Natural killer cell (primary cell): Measurements from ENCODE around the gene MAML3. TPM values are rescaled to one million over a fixed set of nuclear protein-coding genes. Genes with fewer than 3 reads are reported as not detected.

Source experiments
- ATAC-seq, 3 donors: fragments of 150-1000 bp in 2 of 3; fragments of 200-7000 bp in 1 of 3; cut with Tn5 transposase; 1 replicate in 1 of 3; 2 replicates in 2 of 3; pipeline ENCODE4 v1.10.0; 2021; ENCODE audit warnings: mild to moderate bottlenecking in 2 of 3, moderate library complexity in 2 of 3
- DNase-seq, 2 donors: peaks; one replicate each; pipeline versions ENCODE4 v3.0.0 to v3.0.0-alpha.2; 2013 to 2021; ENCODE audit warnings: mixed read lengths in 1 of 2
- H3K27ac ChIP-seq: one replicate; pipeline ENCODE4 v1.5.1; 2013; ENCODE audit warnings: mild to moderate bottlenecking, low read length
- H3K27me3 ChIP-seq: one replicate; pipeline ENCODE4 v1.6.1; 2013; ENCODE audit warnings: low read length; ENCODE audit not compliant: control insufficient read depth, insufficient read depth
- H3K36me3 ChIP-seq: one replicate; pipeline ENCODE4 v1.6.1; 2013; ENCODE audit warnings: low read length; ENCODE audit not compliant: control insufficient read depth, insufficient read depth
- H3K4me1 ChIP-seq: one replicate; pipeline ENCODE4 v1.6.1; 2013; ENCODE audit warnings: low read length; ENCODE audit not compliant: control insufficient read depth, insufficient read depth
- H3K4me3 ChIP-seq: one replicate; pipeline ENCODE4 v1.5.1; 2013; ENCODE audit warnings: low read length
- H3K9me3 ChIP-seq: one replicate; pipeline ENCODE4 v1.6.1; 2013; ENCODE audit warnings: low read length; ENCODE audit not compliant: control insufficient read depth, insufficient read depth
- H3K27ac Mint-ChIP-seq, 2 donors: one replicate each; pipeline ENCODE4 v1.8.0; 2022; ENCODE audit warnings: mild to moderate bottlenecking in 2 of 2, mixed read lengths in 2 of 2, moderate library complexity in 1 of 2
- H3K27me3 Mint-ChIP-seq, 2 donors: one replicate each; pipeline ENCODE4 v1.8.0; 2022; ENCODE audit warnings: low read depth in 2 of 2, mixed read lengths in 2 of 2
- H3K36me3 Mint-ChIP-seq: one replicate; pipeline ENCODE4 v1.8.0; 2022; ENCODE audit warnings: mixed read lengths
- H3K4me1 Mint-ChIP-seq, 2 donors: one replicate each; pipeline ENCODE4 v1.8.0; 2022; ENCODE audit warnings: mixed read lengths in 2 of 2
- H3K4me3 Mint-ChIP-seq: one replicate; pipeline ENCODE4 v1.8.0; 2022; ENCODE audit warnings: mild to moderate bottlenecking, moderate library complexity, mixed read lengths
- H3K9me3 Mint-ChIP-seq, 2 donors: one replicate each; pipeline ENCODE4 v1.8.0; 2022; ENCODE audit warnings: mixed read lengths in 2 of 2
- CTCF ChIP-seq: fragments of 200-600 bp; IDR thresholded peaks from one replicate; pipeline ENCODE4 v1.8.0; 2022; ENCODE audit warnings: antibody characterized with exemption
- WGBS: methylation state at CpG from one replicate; pipeline ENCODE4 v1.1.7; 2013; ENCODE audit warnings: missing lambda C conversion rate; ENCODE audit not compliant: insufficient coverage; 5-methylcytosine and 5-hydroxymethylcytosine counted together
- intact Hi-C: fragments of 100-400 bp; cut with micrococcal nuclease; formaldehyde crosslinking; loops from one replicate; pipeline ENCODE4 v1.14.2; 2022
- total RNA-seq, 4 donors: library from RNA; stranded (reverse); fragments of 120-200 nt in 1 of 4; gene quantifications; one replicate each; pipeline versions ENCODE4 v1.2.3 to v1.2.4, GENCODE V29; 2013 to 2022

MAML3 gene
- total RNA-seq, 3 donors from 2014 or later (not counting 1 experiment from before 2014, with no cell fraction given), result 1.7 to 5.6 (median 2.8) TPM

DNA sequence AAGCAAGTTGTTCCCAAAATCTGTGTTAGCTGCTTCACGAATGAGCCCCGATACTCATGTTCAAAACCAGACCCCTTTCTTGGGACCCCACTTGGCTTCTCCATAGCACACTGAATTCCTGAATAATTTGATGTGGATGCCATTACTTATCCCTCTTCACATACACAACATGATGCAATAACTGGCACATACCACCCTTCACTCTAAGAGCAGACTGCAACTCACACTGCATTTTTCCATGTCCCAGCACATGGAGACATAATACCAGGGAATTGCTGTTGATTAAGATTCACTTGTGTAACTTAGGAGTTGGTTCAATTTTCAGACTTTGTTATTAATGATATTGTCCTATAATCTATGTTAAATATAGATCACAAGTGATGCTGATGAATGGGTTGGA lies 213.4 kb downstream of the MAML3 start:
- Mint-ChIP-seq H3K27me3 (peaks cover 9 to 22% of the 10 kb centered on the region in 2 donors), H3K4me1 (no peaks in the 10 kb centered on the region), H3K27ac (no peak overlapping the region), H3K4me3 (no peak overlapping the region), H3K36me3 (no peaks in the 10 kb centered on the region), H3K9me3 (no peaks in the 10 kb centered on the region)
- ATAC-seq, result no peak
- intact Hi-C loops, result no loop called here
- no peak overlapping the region for H3K4me3 ChIP-seq
- 96% methylated on average over 2 of the region's 2 CpGs for WGBS
- H3K27me3 ChIP-seq, result no peaks in the 10 kb centered on the region
- no peaks in the 10 kb centered on the region for H3K9me3 ChIP-seq
- DNase-seq, result no peak
- H3K36me3 ChIP-seq, result no peaks in the 10 kb centered on the region
- H3K4me1 ChIP-seq, result no peaks in the 10 kb centered on the region
- TF ChIP-seq CTCF, result no peak
- H3K27ac ChIP-seq, result no peak overlapping the region

- no peak overlapping the region for H3K4me3 ChIP-seq
- Mint-ChIP-seq H3K36me3 (no peaks in the 10 kb centered on the region), H3K4me1 (no peaks in the 10 kb centered on the region), H3K9me3 (no peaks in the 10 kb centered on the region), H3K4me3 (no peak overlapping the region), H3K27ac (no peak overlapping the region), H3K27me3 (peaks cover 6 to 21% of the 10 kb centered on the region in 2 donors)
- H3K36me3 ChIP-seq, result no peaks in the 10 kb centered on the region
- intact Hi-C loops, result no loop called here
- H3K4me1 ChIP-seq, result no peaks in the 10 kb centered on the region
- WGBS, result 100% methylated on average over 1 of the region's 2 CpGs
- DNase-seq, result no peak
- no peak for ATAC-seq
- TF ChIP-seq CTCF, result no peak
- no peaks in the 10 kb centered on the region for H3K9me3 ChIP-seq
- no peaks in the 10 kb centered on the region for H3K27me3 ChIP-seq
- H3K27ac ChIP-seq, result no peak overlapping the region
Measured at GRCh38 chr4:139938414-139938813, 215.6 kb downstream of the MAML3 start.

DNA sequence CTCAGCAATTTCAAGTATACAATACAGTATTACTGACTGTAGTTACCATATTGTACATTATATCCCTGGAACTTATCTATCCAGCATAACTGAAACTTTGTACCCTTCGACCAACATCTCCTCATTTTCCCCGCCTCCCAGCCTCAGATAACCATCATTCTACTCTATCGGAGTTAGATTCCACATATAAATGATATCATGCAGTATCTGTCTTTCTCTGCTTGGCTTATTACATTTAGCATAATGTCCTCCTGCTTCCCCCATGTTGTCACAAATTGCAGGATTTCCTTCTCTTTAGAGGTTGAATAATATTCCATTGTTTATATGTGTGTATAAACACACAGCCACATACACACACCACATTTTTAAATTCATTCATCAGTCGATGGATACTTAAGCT lies 218.1 kb downstream of the MAML3 start:
- Histone ChIP-seq H3K4me3 (no peak overlapping the region), H3K27ac (no peak overlapping the region), H3K27me3 (no peaks in the 10 kb centered on the region), H3K36me3 (no peaks in the 10 kb centered on the region), H3K9me3 (no peaks in the 10 kb centered on the region), H3K4me1 (no peaks in the 10 kb centered on the region)
- Mint-ChIP-seq H3K27ac (no peak overlapping the region), H3K4me3 (no peak overlapping the region), H3K27me3 (peaks cover 0 to 9% of the 10 kb centered on the region in 2 donors), H3K9me3 (no peaks in the 10 kb centered on the region), H3K4me1 (no peaks in the 10 kb centered on the region), H3K36me3 (no peaks in the 10 kb centered on the region)
- no peak for ATAC-seq
- no peak for TF ChIP-seq CTCF
- 89% methylated on average over 3 of the region's 4 CpGs for WGBS
- intact Hi-C loops, result no loop called here
- no peak for DNase-seq

- no peaks in the 10 kb centered on the region for H3K9me3 Mint-ChIP-seq
- intact Hi-C loops, result no loop called here
- H3K27me3 ChIP-seq, result no peaks in the 10 kb centered on the region
Measured at GRCh38 chr4:139934708-139935195, 219.2 kb downstream of the MAML3 start.

More at GRCh38 chr4:139934708-139935195, 219.2 kb downstream of the MAML3 start:
- Mint-ChIP-seq H3K27ac (no peak overlapping the region), H3K27me3 (no peaks in the 10 kb centered on the region), H3K4me1 (no peaks in the 10 kb centered on the region), H3K4me3 (no peak overlapping the region), H3K36me3 (no peaks in the 10 kb centered on the region)
- H3K36me3 ChIP-seq, result no peaks in the 10 kb centered on the region
- no peak overlapping the region for H3K27ac ChIP-seq
- ATAC-seq (no peak), DNase-seq (no peak)
- no peak for TF ChIP-seq CTCF
- H3K4me3 ChIP-seq, result no peak overlapping the region
- H3K9me3 ChIP-seq, result no peaks in the 10 kb centered on the region
- no peaks in the 10 kb centered on the region for H3K4me1 ChIP-seq
- 93% methylated on average over 3 of the region's 3 CpGs for WGBS
